GM19455 (cell line): ENCODE data around the gene PRDM11.

Experiments used
- ATAC-seq: cut with Tn5 transposase; IDR thresholded peaks from one replicate; pipeline ENCODE4 v1.9.1; 2021; ENCODE audit not compliant: unreplicated experiment

The PRDM11 gene

GRCh38 chr11:45174168-45174835, 27.9 kb downstream of the PRDM11 start:
- ATAC-seq, result no peak

DNA sequence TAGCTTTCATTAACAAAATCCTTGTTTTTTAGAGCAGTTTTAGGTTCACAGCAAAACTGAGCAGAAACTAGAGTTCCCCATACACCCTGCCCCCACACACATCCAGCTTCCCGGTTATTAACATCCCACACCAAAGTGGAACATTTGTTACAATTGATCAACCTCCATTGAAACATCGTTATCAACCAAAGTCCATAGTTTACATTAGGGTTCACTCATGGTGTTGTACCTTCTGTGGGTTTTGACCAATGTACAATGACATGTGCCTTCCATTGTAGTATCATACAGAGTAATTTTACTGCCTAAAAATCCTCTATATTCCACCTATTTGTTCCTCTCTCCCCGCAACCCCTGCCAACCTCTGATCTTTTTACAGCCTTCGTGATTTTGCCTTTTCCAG, 28.5 kb downstream of the PRDM11 start:
- no peak for ATAC-seq

DNA sequence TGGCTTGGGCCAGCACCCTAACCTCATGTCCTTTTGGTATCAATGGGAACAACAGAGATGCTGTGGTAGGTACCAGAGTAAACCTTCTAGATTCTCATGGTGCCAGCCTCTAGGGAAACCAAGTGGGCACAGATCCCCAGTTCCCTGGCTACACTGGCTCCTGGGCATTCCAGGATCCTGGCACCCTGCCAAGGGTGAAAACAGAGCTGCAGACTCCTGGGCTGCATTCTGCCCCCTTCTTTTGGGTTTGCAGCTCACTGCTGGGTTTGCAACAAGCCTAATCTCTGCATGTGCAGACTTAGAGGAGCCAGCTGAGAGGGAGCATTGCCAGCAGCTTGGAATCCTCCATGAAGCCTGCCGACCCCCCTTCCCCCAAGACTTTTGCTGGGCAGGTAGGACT, 30.6 kb downstream of the PRDM11 start:
- no peak for ATAC-seq

- no peak for ATAC-seq
Observed at GRCh38 chr11:45178223-45178622, 31.8 kb downstream of the PRDM11 start.

- ATAC-seq, result no peak
Observed at GRCh38 chr11:45178890-45179671, 32.6 kb downstream of the PRDM11 start.

GRCh38 chr11:45179686-45180178, 33.3 kb downstream of the PRDM11 start:
- ATAC-seq, result no peak

DNA sequence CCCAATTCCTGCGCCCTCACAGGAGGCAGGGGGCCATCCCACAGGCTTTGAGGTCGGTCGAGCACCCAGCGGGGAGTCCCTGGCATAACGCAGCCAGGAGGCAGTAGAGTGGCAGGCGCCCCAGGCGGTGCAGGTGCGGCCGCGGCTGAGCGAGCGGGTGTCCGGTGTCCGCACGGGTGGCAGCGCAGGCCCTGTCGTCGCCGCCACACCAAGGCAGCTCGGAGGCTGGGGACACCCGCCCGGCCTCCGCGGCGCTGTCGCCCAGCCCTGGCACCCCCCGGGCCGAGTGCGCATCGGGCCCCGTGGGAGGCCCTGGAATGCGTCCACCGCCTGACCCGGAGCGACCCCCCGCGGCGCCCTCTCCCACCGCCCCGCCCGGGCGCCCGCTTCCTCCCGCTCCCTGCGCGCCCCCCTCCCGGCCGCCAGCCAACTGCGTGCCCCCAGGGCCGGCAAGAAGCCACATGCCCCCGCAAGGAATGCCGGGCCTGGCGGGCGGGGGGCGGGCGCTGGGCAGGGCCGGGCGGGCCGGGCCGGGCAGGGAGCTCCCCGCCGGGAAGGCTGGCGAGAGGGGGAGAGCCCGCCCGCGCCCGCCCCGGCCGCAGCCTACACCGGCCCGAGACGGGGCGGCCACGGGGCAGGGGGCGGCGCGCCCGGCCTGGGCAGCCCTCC, 33.9 kb downstream of the PRDM11 start:
- no peak for ATAC-seq

- ATAC-seq, result no peak
Observed at GRCh38 chr11:45180848-45181192, 34.4 kb downstream of the PRDM11 start.

- no peak for ATAC-seq
Observed at GRCh38 chr11:45181193-45181888, 34.9 kb downstream of the PRDM11 start.

GRCh38 chr11:45181889-45182550, 35.6 kb downstream of the PRDM11 start:
- ATAC-seq, result no peak

- ATAC-seq, result no peak
Observed at GRCh38 chr11:45182902-45183301, 36.5 kb downstream of the PRDM11 start.

DNA sequence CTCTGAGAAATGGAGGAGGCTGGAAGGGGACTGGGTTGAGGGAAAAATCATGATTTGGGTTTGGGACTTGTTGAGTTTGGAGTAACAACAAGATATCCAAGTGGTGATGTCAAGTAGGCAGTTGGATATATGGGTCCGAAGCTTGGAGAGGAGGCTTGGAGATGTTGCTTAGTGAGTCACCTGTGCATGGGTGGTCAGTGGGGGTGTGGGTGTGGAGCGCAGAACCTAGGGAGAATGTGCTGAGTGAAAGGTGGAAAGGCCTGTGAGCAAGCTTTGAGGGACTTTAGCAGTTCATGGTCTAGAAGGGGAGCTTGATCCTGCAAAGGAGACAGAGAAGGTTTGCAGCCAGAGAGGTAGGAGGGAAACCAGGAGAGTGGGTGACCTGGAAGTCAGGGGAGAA, 38.2 kb downstream of the PRDM11 start:
- no peak for ATAC-seq

GRCh38 chr11:45185228-45185729, 38.8 kb downstream of the PRDM11 start:
- no peak for ATAC-seq

- no peak for ATAC-seq
Observed at GRCh38 chr11:45187375-45187774, 40.9 kb downstream of the PRDM11 start.

- ATAC-seq, result no peak
Observed at GRCh38 chr11:45188127-45188526, 41.7 kb downstream of the PRDM11 start.

DNA sequence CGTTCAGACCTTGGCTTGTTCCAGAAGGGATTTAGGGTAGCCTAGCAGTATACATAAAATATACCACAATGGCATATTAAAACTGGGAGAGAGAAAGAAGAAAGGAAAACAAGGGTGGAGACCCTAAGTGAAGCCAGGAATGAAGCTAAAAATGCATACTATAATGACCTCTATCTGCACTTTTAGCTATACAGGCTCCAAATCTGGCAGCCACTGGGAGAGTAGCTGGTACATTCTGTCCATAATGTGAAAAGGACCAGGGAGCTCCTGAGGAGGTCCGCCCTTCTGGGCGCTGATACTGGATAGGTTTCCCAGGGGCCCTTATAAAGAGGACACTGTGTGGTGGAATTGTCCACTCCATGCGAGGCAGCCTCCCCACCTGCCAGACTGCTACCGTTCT, 42.8 kb downstream of the PRDM11 start:
- no peak for ATAC-seq

- ATAC-seq, result no peak
Observed at GRCh38 chr11:45193695-45194094, 47.3 kb downstream of the PRDM11 start.

GRCh38 chr11:45204761-45205160, 58.3 kb downstream of the PRDM11 start:
- no peak for ATAC-seq

GRCh38 chr11:45205978-45206377, 59.5 kb downstream of the PRDM11 start:
- no peak for ATAC-seq

DNA sequence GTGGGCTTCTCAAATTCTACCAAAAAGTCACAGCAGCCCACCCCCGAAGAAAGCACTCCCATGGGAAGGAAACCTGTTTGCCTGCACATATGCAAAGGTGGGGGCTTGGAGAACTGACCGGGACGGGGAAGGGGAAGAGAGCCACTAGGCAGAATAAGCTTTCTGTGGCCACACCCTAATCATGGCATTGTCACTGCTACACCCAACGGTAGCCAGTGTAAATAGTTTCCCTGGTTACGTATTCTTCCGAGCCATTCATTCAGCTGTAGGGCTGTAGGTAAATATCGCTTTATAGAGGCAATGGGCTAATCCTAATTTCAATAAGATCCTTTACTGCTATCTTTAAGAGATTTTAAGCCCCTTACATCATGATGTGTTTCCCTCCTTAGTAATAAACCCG, 61.7 kb downstream of the PRDM11 start:
- ATAC-seq, result no peak
